ENCODE measurements around the gene RPS21.

The RPS21 gene

DNA sequence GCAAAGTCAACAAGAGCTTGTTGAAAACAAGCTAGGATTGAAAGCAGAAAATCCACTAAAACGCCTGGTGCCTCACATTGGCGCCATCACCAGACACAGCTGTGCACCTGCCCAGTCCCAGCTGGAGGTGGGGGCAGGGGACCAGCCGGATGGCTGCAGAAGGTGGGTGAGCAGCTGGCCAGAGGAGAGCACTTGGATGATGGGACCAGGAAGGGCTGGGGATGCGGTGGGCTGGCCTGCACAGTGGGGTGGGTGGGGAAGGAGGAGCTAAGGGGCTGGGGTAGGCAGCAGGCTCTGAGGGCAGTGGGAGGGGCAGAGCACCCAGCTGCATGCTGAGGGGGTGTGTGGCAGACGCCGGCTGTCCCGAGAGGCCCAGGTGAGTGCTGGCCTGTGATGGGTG is 13.1 kb downstream of the RPS21 start:
- DNase-seq, result no peak

DNA sequence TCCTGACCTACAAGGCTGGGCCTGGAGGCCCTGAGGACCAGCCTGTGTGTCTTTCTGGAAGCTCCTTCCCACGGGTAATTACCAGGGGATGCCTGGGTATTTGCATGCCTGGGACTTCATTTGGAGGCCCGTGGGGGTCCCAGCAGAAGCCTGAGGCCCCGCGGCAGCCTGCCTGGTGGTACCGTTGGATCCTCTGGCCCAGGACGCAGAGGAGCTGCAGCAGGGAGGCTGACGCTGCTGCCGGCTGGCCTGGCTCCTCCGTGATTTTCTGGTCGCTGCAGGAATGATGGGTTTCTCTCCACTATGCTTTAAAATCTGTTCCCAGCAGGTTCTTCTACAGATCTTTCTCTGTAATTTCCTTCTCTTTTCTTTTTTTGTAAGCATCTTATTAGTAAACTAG is 13.6 kb downstream of the RPS21 start:
- DNase-seq, result no peak

DNA sequence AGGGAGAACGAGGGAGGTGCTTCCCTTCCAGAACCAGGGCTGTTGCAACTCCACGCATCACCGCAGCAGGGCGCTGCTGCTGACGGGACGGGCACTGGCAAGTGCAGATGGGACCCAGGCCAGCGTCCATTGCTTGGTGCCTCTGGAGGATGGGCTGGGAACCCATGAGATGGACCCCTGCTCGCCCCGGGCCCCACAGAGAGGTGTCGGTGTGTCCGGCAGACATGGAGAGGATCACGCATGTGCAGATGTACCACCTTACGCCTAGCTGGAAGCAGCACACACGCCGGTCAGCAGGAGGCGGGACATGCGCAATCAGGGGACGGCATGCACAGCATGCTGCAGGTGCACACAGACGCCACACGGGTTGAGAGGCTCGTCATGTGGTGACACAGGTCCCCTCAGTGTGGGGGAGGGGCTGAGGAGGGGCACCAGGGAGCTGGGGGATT is 14.5 kb downstream of the RPS21 start:
- no peak for DNase-seq

DNA sequence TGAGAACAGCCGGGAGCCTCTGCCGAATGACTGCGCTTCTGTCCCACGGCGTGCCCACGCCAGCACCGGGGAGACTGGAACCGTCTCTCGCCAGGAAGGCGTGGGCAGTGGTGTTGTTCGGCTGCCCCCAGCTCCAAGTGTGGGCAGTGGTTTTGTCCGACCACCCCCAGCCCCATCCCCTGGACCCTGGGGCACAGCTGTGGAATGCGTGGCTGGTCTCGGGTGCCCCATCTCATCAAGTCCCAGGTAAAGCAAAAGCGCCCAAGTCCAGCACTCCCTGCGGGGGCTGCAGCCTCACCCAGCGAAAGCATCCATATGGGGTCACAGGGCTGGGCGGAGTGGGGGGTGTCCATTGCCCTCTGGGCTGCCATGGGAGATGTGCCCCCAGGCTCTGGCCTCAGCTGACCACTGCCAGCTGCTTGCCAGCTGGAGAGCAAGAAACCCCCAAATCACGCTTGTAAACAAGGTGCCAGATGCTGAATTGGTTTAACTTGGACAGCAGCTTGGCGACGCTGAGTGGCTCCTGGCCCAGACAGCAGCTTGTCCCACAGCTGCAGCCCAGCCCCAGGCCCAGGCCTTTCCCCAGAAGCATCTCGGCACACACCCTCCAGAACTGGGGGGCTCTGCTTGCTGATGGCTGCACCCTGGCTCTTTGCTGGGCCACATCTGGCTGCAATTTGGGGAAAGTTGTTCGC is 15.7 kb downstream of the RPS21 start:
- DNase-seq, result no peak

GRCh38 chr20:62403331-62403730 is 16.4 kb downstream of the RPS21 start:
- no peak for DNase-seq

- DNase-seq, result no peak
These were observed 17.3 kb downstream of the RPS21 start for GRCh38 chr20:62404112-62404665.

GRCh38 chr20:62404761-62405107 is 17.8 kb downstream of the RPS21 start:
- no peak for DNase-seq

- DNase-seq, result no peak
These were observed 18.4 kb downstream of the RPS21 start for GRCh38 chr20:62405108-62405980.

DNA sequence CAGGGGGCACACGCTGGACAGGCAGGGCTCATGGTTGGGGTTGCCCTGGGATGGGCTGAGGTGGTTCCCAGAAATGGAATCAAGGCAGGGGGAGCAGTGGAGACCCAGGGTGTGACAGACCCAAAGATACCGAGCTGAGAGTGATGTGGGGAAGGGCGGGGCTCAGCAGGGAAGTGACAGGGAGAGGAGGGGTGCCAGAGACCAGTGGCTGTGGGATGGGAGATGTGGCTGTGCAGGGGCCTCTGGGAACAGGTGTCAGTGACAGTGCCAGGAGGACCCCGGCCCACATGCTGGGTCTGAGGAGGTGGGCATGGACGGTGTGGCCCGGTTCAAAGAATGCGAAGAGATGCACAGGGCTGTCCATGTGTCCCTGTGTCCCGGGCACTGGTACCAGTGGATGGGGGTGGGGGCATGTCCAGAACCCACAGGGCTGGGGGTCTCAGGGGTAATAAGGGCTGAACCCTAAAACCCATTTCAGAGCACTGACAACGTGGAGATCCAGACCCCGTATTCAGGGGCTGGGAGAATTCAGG is 19.1 kb downstream of the RPS21 start:
- DNase-seq, result no peak

DNA sequence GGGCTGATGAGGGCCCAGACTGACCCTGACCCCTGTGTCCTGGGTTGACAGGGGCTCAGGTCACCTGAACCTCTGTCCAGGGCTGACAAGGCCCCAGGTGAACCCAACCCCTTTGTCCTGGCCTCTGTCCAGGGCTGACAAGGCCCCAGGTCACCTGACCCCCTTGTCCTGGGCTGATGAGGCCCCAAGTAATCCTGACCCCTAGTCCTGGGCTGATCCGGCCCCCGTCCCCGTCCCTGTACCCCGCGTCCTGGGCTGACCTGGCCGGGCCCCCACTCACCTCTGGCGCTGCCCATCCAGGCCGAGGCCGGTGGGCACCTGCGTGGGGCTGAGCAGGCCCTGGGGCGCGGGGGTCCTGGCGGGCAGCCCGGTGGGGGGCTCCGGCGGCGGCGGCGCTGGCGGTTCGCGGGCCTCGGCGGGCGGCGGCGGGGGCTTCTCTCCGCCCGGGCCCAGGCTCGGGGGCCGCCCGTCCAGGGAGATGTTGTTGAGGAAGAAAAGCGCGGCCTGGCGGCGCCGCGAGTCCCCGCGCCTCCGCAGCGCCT is 19.8 kb downstream of the RPS21 start:
- no peak for DNase-seq

- peak; percentile 91 for DNase-seq
These were observed 20.5 kb downstream of the RPS21 start, which contains the start of gene CABLES2 for GRCh38 chr20:62407221-62407992. TSS of gene CABLES2 (minus strand) at chr20:62407285. CDS start at chr20:62407276, 9 bp downstream.

GRCh38 chr20:62408055-62408454 is 21.2 kb downstream of the RPS21 start:
- no peak for DNase-seq

DNA sequence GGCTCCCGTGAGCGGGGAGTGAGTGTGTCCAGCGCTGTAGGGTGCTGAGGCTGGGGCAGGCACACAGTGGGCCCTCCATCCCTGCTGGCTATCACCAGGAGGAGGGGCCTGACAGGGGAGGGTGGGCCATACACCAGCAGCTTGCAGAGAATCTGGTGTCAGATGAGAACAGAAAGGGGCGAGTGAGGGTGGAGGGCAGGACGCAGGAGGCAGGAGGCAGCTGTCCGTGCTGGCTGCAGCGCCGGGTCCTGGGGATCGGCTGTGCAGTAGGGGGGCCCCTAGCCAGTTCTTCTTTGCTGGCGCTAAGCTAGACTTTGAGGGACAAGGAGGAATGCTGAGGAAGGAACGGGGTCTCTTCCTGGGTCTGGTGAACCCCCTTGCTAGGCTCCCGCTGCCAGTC is 21.7 kb downstream of the RPS21 start:
- no peak for DNase-seq

GRCh38 chr20:62409086-62409853 is 22.4 kb downstream of the RPS21 start:
- no peak for DNase-seq

- peak; percentile 83 for DNase-seq
These were observed 23.2 kb downstream of the RPS21 start for GRCh38 chr20:62409931-62410745.

DNA sequence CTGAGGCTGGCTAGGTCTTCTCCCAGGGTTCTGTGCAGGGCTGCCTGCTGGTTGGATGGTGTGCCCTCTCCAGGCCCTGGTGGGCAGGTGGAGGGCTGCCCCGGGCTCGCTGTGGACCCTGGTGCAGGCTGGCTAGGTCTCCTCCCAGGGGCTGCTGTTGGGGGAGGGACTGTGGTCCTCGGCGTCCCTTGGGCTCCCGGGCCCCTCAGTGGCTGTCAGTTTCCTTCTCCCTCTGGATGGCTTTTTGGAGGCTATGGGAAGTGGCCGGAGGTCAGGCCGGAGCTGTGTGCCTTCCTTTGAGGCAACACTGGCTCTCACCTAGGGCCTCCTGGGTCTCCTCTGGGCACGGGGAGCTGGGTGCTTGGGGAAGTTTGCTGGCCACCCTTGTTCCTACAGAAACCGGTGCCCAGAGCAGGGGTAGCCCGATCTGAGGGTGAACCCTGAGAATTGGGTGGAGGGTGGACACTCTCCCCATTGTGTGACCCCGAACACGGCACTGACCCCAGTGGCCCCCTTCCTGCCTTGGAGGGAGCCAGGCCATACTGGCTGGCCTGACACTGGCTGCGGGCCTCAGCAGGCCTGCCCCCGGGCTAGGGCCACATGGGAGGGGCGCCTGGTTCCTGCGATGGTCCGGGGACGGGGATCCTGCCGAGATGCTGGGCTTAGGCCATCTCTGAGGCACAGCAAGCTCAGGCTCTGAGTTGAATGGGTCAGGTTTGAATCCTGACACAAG is 24.0 kb downstream of the RPS21 start:
- DNase-seq, result no peak

DNA sequence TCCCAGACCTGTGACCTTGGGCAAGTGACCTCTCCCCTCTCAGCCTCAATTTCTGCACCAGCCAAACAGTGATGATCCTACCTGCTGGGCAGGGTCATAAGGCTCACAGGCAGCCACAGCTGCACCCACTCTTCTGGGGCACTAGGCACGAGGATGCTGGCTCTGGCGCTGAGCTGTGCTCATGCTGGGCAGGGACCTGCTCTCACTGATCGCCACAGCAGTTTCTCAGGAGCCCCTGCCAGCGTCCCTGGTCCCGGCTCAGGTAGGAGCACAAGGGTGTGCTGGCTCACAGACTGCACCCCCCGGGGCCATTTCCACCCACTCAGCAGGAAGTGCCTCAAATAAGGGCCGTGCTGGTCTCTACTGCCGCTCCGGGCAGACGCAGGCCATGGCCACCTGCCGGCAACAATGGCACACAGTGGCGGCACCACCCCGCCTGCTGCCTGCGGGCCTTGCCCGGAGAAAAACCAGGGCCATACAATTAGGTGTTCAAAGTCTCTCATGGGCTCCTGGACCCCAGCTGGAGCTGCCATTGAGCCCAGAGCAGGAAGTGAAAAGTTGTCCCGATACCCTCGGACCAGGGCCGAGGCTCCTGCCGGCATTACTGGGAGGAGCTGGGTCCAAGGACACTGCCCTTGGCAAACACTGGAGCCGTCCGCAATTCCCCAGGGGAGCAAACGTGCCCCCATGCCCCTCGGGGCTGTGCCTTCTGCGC is 24.7 kb downstream of the RPS21 start:
- no peak for DNase-seq

DNA sequence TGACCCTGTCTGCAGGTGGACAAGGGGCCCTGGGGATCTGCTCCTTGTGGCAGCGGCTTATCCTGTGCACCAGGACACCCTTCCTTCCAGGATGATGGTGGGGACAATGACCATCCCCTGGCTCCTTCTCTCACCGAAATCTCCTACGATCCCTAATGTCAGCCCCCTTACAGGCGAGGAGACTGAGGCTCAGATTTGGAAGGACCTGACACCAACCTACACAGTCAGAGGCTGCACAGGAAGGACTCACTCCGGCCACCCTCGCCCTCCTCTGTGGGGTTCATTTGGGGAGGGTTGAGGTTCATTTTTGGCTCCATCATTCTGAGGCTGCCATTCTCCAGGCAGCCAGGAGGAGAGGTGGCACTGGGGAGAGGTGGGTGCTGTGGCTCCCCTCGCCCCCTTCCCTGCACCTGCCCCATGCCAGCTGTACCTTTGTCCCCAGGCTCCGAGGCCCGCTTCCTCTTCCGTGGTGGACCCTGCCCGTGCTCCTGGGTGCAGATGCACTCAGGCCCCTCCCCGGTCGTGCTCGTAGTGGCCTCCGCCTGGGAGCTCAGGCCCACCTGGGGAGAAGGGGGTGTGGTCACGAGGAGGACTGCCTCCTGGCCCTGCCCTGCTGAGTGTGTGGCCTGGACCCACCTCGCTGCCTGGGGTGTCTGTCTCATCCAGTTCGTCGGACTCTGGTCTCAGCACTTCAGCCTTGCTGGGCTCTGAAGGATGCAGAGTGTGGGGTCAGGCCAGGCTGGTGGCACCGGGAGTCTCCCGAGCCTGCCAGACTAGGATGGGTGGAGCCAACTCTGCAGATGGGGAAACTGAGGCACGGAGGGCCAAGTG is 25.5 kb downstream of the RPS21 start:
- no peak for DNase-seq

Data from NCI-H1092 (cell line).